ENCODE results near the gene OPCML.

GRCh38 chr11:132402071-132402684, 1130.1 kb downstream of the OPCML start:
- TF ChIP-seq EZH2 (IDR thresholded peaks at IDR 0.05; ENCODE audit: borderline replicate concordance, insufficient read depth, low read depth, low read length, poor library complexity, severe bottlenecking) (no peak), CTCF (IDR thresholded peaks at IDR 0.05) (no peak)
